SK-N-SH treated with all-trans-retinoic acid at 6 μM for 48 hours (cell line): Measurements from ENCODE around the gene KHSRP.

Source experiments
- GLIS3 ChIP-seq: fragments of 250-450 bp; sonication (Bioruptor Pico); IDR thresholded peaks from 2 replicates; pipeline ENCODE4 v1.5.0; 2020; ENCODE audit warnings: mild to moderate bottlenecking, moderate library complexity
- PPARA ChIP-seq: fragments of 250-450 bp; sonication (Bioruptor Pico); IDR thresholded peaks from 2 replicates; pipeline ENCODE4 v1.5.0; 2020; ENCODE audit warnings: mild to moderate bottlenecking, borderline replicate concordance
- TCF4 ChIP-seq: fragments of 250-450 bp; sonication (Bioruptor Pico); IDR thresholded peaks from 2 replicates; pipeline ENCODE4 v1.8.0; 2021; ENCODE audit warnings: mild to moderate bottlenecking, moderate library complexity, borderline replicate concordance
- TSHZ2 ChIP-seq: fragments of 250-450 bp; sonication (Bioruptor Pico); IDR thresholded peaks from 2 replicates; pipeline ENCODE4 v1.5.0; 2020; ENCODE audit warnings: mild to moderate bottlenecking, moderate library complexity
- ZC3H10 ChIP-seq: fragments of 250-450 bp; sonication (Bioruptor Pico); IDR thresholded peaks from 2 replicates; pipeline ENCODE4 v1.5.1; 2021; ENCODE audit warnings: mild to moderate bottlenecking, moderate library complexity
- ZNF70 ChIP-seq: fragments of 450-650 bp; formaldehyde crosslinking; IDR thresholded peaks from 2 replicates; pipeline ENCODE4 v1.5.0; 2020; ENCODE audit warnings: mild to moderate bottlenecking, moderate library complexity
- ZNF8 ChIP-seq: fragments of 450-650 bp; formaldehyde crosslinking; IDR thresholded peaks from 2 replicates; pipeline ENCODE4 v1.5.0; 2020; ENCODE audit warnings: mild to moderate bottlenecking, moderate library complexity
- TF ChIP-seq, protein P1 (sequence below): fragments of 250-450 bp; sonication (Bioruptor Pico); IDR thresholded peaks from 2 replicates; pipeline ENCODE4 v1.8.0; 2021; ENCODE audit warnings: low read depth, mild to moderate bottlenecking, moderate library complexity, borderline replicate concordance
- TF ChIP-seq, protein P2 (sequence below): fragments of 250-450 bp; sonication (Bioruptor Pico); IDR thresholded peaks from 2 replicates; pipeline ENCODE4 v1.8.0; 2020; ENCODE audit warnings: mild to moderate bottlenecking, moderate library complexity, borderline replicate concordance

GRCh38 chr19:6471076-6471475 lies 46.5 kb upstream of the KHSRP start:
- TF ChIP-seq, protein P1, sequence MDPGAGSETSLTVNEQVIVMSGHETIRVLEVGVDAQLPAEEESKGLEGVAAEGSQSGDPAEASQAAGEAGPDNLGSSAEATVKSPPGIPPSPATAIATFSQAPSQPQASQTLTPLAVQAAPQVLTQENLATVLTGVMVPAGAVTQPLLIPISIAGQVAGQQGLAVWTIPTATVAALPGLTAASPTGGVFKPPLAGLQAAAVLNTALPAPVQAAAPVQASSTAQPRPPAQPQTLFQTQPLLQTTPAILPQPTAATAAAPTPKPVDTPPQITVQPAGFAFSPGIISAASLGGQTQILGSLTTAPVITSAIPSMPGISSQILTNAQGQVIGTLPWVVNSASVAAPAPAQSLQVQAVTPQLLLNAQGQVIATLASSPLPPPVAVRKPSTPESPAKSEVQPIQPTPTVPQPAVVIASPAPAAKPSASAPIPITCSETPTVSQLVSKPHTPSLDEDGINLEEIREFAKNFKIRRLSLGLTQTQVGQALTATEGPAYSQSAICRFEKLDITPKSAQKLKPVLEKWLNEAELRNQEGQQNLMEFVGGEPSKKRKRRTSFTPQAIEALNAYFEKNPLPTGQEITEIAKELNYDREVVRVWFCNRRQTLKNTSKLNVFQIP = no peak
- TF ChIP-seq, protein P2, sequence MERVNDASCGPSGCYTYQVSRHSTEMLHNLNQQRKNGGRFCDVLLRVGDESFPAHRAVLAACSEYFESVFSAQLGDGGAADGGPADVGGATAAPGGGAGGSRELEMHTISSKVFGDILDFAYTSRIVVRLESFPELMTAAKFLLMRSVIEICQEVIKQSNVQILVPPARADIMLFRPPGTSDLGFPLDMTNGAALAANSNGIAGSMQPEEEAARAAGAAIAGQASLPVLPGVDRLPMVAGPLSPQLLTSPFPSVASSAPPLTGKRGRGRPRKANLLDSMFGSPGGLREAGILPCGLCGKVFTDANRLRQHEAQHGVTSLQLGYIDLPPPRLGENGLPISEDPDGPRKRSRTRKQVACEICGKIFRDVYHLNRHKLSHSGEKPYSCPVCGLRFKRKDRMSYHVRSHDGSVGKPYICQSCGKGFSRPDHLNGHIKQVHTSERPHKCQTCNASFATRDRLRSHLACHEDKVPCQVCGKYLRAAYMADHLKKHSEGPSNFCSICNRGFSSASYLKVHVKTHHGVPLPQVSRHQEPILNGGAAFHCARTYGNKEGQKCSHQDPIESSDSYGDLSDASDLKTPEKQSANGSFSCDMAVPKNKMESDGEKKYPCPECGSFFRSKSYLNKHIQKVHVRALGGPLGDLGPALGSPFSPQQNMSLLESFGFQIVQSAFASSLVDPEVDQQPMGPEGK (CRISPR knock-in tag) = no peak
- TF ChIP-seq PPARA (CRISPR knock-in tag) (no peak), GLIS3 (CRISPR knock-in tag) (no peak), TSHZ2 (CRISPR knock-in tag) (no peak), TCF4 (no peak), ZNF8 (CRISPR knock-in tag) (no peak), ZNF70 (CRISPR knock-in tag) (no peak), ZC3H10 (CRISPR knock-in tag) (no peak)
